ENCODE data around the gene SNX14.
"Not testable (repeated sequence)": the region's sequence is repeated elsewhere in the genome, so short reads cannot be mapped to it uniquely, and the experiment has no call there.

Gene SNX14, protein sequence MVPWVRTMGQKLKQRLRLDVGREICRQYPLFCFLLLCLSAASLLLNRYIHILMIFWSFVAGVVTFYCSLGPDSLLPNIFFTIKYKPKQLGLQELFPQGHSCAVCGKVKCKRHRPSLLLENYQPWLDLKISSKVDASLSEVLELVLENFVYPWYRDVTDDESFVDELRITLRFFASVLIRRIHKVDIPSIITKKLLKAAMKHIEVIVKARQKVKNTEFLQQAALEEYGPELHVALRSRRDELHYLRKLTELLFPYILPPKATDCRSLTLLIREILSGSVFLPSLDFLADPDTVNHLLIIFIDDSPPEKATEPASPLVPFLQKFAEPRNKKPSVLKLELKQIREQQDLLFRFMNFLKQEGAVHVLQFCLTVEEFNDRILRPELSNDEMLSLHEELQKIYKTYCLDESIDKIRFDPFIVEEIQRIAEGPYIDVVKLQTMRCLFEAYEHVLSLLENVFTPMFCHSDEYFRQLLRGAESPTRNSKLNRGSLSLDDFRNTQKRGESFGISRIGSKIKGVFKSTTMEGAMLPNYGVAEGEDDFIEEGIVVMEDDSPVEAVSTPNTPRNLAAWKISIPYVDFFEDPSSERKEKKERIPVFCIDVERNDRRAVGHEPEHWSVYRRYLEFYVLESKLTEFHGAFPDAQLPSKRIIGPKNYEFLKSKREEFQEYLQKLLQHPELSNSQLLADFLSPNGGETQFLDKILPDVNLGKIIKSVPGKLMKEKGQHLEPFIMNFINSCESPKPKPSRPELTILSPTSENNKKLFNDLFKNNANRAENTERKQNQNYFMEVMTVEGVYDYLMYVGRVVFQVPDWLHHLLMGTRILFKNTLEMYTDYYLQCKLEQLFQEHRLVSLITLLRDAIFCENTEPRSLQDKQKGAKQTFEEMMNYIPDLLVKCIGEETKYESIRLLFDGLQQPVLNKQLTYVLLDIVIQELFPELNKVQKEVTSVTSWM

GRCh38 chr6:85593438-85594196 is at the start of gene SNX14:
SNX14 (minus strand) TSS chr6:85593858; CDS start chr6:85593718, 140 bp downstream.
- DNase-seq = peak; percentile 71 to 84

GRCh38 chr6:85642774-85643536 is 49.3 kb upstream of the SNX14 start, which contains the start of gene SYNCRIP:
SYNCRIP (minus strand) TSS chr6:85642886; CDS start chr6:85641439, 1,447 bp downstream.
- DNase-seq = peak; percentile 97 to 98

DNA sequence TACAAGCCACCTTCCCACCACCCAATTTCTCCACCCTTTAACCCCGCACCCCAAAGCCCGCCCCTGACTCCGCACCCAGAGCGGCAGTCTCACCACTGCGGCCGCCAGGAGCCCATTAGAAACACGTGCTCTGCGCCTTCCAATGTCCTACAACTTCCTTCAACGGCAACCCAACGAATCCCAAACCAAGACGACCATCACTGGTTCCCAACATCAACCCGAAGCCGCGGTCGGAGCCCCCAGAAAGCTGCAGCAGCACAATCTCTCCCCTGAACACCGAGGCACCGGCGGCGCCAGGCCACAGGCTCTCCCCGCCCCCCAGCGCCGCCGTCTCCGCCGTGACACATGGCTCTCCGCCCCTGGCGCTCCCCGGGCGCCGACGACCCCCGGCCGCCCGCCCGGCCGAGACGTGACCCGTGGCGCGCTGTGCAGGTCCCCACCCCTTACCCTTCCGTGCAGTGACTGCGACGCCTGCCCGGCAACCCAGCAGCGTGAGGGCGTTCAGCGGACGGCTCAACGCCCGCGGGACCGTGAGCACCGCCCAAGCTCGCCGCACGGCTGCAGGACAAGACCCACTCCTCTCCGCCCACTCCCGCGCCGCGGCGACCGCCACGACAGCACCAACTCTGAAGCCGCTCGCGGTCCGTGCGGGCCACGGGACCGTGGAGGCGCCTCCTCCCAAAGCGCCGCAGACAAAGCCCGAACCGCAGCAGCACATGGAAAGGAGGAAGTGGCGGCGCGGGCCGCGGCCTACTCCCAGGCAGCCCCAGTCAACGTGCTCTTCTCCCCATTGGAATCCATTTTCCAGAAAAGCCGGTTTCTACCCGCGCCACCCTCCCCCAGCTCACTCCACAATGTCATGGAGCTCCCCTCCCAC is 48.5 kb upstream of the SNX14 start:
- DNase-seq = peak; percentile 25 to 49

GRCh38 chr6:85641522-85641896 is 47.9 kb upstream of the SNX14 start:
- no peak for DNase-seq

- DNase-seq = no peak
Measured at GRCh38 chr6:85640821-85641220, 47.2 kb upstream of the SNX14 start.

GRCh38 chr6:85637579-85637978 is 43.9 kb upstream of the SNX14 start:
- no peak for DNase-seq

GRCh38 chr6:85632164-85632942 is 38.7 kb upstream of the SNX14 start:
- no peak for DNase-seq

DNA sequence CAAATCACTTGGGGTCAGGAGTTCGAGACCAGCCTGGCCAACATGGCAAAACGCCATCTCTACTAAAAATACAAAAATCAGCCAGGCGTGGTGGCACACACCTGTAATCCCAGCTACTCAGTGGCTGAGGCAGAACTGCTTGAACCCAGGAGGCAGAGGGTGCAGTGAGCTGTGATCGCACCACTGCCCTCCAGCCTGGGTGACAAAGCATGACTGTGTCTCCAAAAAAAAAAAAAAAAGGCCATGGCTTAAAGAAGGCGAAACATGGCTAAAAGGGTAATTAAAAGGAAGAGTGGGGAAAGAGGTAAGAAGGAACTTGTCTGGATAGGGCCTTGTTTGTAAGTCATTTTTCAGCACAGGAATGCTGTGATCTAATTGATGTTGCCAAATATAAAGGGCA is 37.5 kb upstream of the SNX14 start:
- not testable (repeated sequence) for DNase-seq

GRCh38 chr6:85628353-85628752 is 34.7 kb upstream of the SNX14 start:
- no peak for DNase-seq

GRCh38 chr6:85620308-85620707 is 26.6 kb upstream of the SNX14 start:
- DNase-seq = no peak

GRCh38 chr6:85614780-85615179 is 21.1 kb upstream of the SNX14 start:
- no peak for DNase-seq

DNA sequence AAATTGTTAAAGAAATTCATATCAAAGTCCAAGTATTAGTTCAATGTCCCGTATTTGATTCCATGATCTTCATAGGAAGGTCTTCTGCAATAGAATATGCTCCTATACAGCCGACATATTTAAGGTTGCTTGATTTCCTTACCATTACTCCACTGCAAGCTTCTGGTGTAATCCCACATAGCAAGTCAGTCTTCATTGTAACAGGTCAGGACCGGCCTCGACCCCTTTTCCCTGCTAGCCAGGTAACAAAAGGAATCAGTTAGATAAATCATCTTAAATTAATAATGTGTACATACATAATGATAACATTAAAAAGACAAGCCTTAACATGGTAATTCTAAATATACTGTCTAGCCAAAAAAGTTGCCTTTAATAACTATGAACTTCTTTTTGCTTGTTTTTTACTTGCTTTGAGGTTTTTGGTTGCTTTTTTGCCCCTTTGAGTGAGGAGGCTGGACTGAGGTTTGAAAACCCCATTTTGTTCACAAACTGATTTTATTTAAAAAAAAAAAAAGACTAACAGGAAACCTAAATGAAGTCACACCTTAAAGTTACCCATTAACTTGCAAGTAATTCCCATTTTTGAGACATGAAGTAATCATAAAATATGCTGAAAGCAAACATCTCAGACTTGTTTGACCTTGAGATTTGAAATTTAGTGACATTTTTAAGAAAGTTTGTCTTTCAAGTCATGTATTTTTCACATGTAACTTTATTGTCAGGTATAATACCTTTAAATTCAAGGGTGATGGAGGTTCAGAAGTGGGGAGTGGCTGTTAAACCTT is 19.2 kb upstream of the SNX14 start:
- DNase-seq = no peak

GRCh38 chr6:85610182-85610895 is 16.7 kb upstream of the SNX14 start:
- no peak for DNase-seq

DNA sequence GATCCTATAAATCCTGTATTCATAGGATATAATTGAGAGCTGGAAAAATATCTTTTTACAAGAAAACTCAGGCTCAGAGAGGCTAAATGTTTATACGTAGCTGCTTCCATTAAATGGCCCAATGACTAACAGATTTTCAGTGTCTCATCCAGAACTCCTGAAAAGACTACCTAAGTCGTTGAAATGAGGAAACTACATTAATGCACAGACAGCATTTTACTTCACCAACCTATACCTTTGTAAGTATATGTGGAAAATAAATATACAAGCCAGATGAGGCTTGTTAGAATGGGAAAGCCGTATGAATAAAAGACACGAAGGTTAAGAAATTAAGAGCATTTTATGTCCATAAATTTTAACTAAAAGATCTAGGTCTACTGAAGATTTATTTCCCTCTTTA is 8.4 kb upstream of the SNX14 start:
- DNase-seq = no peak

GRCh38 chr6:85600713-85601313 is 7.2 kb upstream of the SNX14 start:
- no peak for DNase-seq

GRCh38 chr6:85594197-85594930 is 706 bp upstream of the SNX14 start:
- DNase-seq = no peak

GRCh38 chr6:85592033-85592432 is 1.6 kb downstream of the SNX14 start:
- no peak for DNase-seq

GRCh38 chr6:85591207-85591606 is 2.5 kb downstream of the SNX14 start:
- no peak for DNase-seq
